A673 (cell line): ENCODE data around the gene C1orf21. TPM values are rescaled to one million over a fixed set of nuclear protein-coding genes. Genes with fewer than 3 reads are reported as not detected.

Experiments used
- BruUV-seq: library from RNA; stranded (reverse); fragments of 400-500 nt; replicated peaks from 2 replicates; lab custom pipeline; 2021; lab: Mats Ljungman, UMichigan
- CTCF ChIA-PET: fragments of 300-600 bp; sonication (Branson Sonifier 250); formaldehyde crosslinking; loops from one replicate; lab custom pipeline; 2022; ENCODE audit warnings: antibody characterized with exemption; lab: Charles Lee
- POLR2A ChIA-PET: fragments of 300-600 bp; sonication (Branson Sonifier 250); formaldehyde crosslinking; loops from one replicate; lab custom pipeline; 2022; ENCODE audit warnings: antibody characterized with exemption; ENCODE audit not compliant: low non-redundant PET; lab: Charles Lee
- DNase-seq: peaks from one replicate; pipeline ENCODE4 v3.0.0-alpha.2; 2015; ENCODE audit warnings: low spot score
- H3K27ac ChIP-seq: fragments of 200-600 bp; sonication (generic); 2 replicates; pipeline ENCODE4 v1.5.1; 2016; ENCODE audit warnings: mixed run types, low read depth, mild to moderate bottlenecking, mixed read lengths, antibody characterized with exemption, low read length; ENCODE audit not compliant: poor library complexity, severe bottlenecking
- H3K27me3 ChIP-seq: fragments of 200-600 bp; sonication (generic); replicated peaks from 2 replicates; pipeline ENCODE4 v1.6.1; 2017; ENCODE audit warnings: mixed run types, low read depth, mild to moderate bottlenecking, mixed read lengths, antibody characterized with exemption, low read length; ENCODE audit not compliant: insufficient read depth, poor library complexity
- H3K36me3 ChIP-seq: fragments of 200-600 bp; sonication (generic); 2 replicates; pipeline ENCODE4 v1.6.1; 2016; ENCODE audit warnings: mixed run types, mild to moderate bottlenecking, mixed read lengths, antibody characterized with exemption, low read length; ENCODE audit not compliant: insufficient read depth, poor library complexity, severe bottlenecking
- H3K4me1 ChIP-seq: fragments of 200-600 bp; sonication (generic); 2 replicates; pipeline ENCODE4 v1.6.1; 2017; ENCODE audit warnings: mixed run types, mild to moderate bottlenecking, mixed read lengths, antibody characterized with exemption, low read length; ENCODE audit not compliant: insufficient read depth, poor library complexity, severe bottlenecking
- H3K4me3 ChIP-seq: fragments of 200-600 bp; sonication (generic); 2 replicates; pipeline ENCODE4 v1.5.1; 2016; ENCODE audit warnings: low read depth, mixed run types, mild to moderate bottlenecking, mixed read lengths, low read length; ENCODE audit not compliant: poor library complexity, severe bottlenecking
- H3K9me3 ChIP-seq: fragments of 200-600 bp; sonication (generic); 2 replicates; pipeline ENCODE4 v1.6.1; 2016; ENCODE audit warnings: mixed run types, low read depth, mild to moderate bottlenecking, mixed read lengths, antibody characterized with exemption, low read length; ENCODE audit not compliant: poor library complexity, severe bottlenecking
- CTCF ChIP-seq: fragments of 300-800, 200-600 bp; sonication (generic); conservative IDR thresholded peaks from 2 replicates; pipeline ENCODE4 v1.5.1; 2017; ENCODE audit warnings: low read depth, mild to moderate bottlenecking, antibody characterized with exemption, low read length, moderate library complexity, mixed read lengths
- EZH2 ChIP-seq: fragments of 200-600 bp; sonication (generic); IDR thresholded peaks from 2 replicates; pipeline ENCODE4 v1.6.1; 2017; ENCODE audit warnings: borderline replicate concordance, low read depth, mild to moderate bottlenecking, mixed read lengths, antibody characterized with exemption, low read length; ENCODE audit not compliant: poor library complexity, severe bottlenecking
- intact Hi-C: fragments of 100-400 bp; cut with micrococcal nuclease; formaldehyde crosslinking; loops from one replicate; pipeline ENCODE4 v1.10.0; 2022; ENCODE audit not compliant: unreplicated experiment
- total RNA-seq: library from RNA; stranded (reverse); gene quantifications from 2 replicates; pipeline ENCODE4 v1.2.3, GENCODE V29; 2021

The C1orf21 gene
- total RNA-seq, 1 experiment from 2014 or later, result 31.3 TPM

DNA sequence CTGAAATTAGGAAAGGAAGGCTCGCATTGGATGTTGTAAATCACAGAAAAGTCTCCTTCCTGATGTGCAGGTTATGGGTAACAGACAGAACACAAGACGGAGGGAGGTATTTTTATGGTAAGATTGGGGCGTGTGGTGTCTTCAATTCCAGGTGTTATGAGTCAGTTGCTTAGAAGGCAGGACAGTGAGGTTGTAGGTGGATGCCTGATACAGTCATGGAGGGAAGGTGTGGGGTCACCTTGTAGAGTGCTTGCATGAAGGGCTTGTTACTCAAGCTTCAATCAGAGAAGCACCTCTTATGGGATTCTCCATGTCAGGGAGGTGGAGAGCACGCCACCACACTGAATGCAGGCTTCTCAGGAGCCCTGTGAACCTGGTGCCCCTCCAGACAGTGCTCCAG is 63.1 kb downstream of the C1orf21 start:
- DNase-seq, result no peak
- Histone ChIP-seq H3K27me3 (no peaks in the 10 kb centered on the region), H3K36me3 (no peaks in the 10 kb centered on the region), H3K4me1 (no peaks in the 10 kb centered on the region), H3K9me3 (no peaks in the 10 kb centered on the region), H3K4me3 (no peak overlapping the region), H3K27ac (no peak overlapping the region)
- intact Hi-C loops, result no loop called here
- ChIA-PET CTCF (no interaction called here), POLR2A (no interaction called here)
- TF ChIP-seq EZH2 (no peak), CTCF (no peak)
- BruUV-seq, result no TSS peak

DNA sequence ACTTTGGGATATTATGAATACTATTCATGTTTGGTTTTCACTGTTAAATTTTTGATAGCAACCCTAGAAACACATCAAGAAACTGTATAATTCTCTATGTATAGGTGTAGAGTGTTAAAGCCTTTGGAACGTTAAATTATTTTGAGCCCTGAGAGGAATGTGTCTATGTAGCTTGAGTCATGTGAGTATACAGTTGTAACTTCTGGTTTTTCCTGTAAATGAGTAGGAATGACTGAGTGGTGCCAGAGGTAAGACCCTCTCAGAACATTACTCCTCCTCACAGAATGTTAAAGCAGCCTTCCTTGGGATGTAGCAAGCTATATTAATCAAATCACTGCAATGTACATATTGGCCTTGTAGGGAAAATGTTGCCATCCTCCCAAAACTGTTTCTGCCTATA is 69.0 kb downstream of the C1orf21 start:
- ChIA-PET POLR2A (no interaction called here), CTCF (interaction anchor here (0.7 kb wide), 1 partner anchor 185 kb away, joined by 3 read pairs; no protein-coding TSS in a partner anchor)
- no peaks in the 10 kb centered on the region for H3K9me3 ChIP-seq
- H3K4me3 ChIP-seq, result no peak overlapping the region
- TF ChIP-seq EZH2 (no peak), CTCF (no peak)
- no TSS peak for BruUV-seq
- H3K36me3 ChIP-seq, result no peaks in the 10 kb centered on the region
- no peak overlapping the region for H3K27ac ChIP-seq
- no peak for DNase-seq
- H3K27me3 ChIP-seq, result no peaks in the 10 kb centered on the region
- intact Hi-C loops, result no loop called here
- peaks cover 20% of the 10 kb centered on the region for H3K4me1 ChIP-seq

- Histone ChIP-seq H3K4me1 (peaks cover 20% of the 10 kb centered on the region), H3K27ac (no peak overlapping the region), H3K36me3 (no peaks in the 10 kb centered on the region), H3K27me3 (no peaks in the 10 kb centered on the region), H3K9me3 (no peaks in the 10 kb centered on the region), H3K4me3 (no peak overlapping the region)
- no peak for TF ChIP-seq CTCF
- TF ChIP-seq EZH2, result no peak
- CTCF ChIA-PET, result interaction anchor here (0.7 kb wide), 1 partner anchor 186 kb away, joined by 3 read pairs; no protein-coding TSS in a partner anchor
- BruUV-seq, result no TSS peak
- intact Hi-C loops, result no loop called here
- POLR2A ChIA-PET, result no interaction called here
- no peak for DNase-seq
Observed at GRCh38 chr1:184456189-184456588, 69.4 kb downstream of the C1orf21 start.
